ENCODE results near the gene SHBG. TPM values are rescaled to one million over a fixed set of nuclear protein-coding genes. Genes with fewer than 3 reads are reported as not detected.
"Not testable (repeated sequence)": the region's sequence is repeated elsewhere in the genome, so short reads cannot be mapped to it uniquely, and the experiment has no call there.

Gene SHBG
- total and polyA plus RNA-seq, 5 experiments from 2014 or later: not detected

- H3K36me3 Mint-ChIP-seq: no peaks in the 10 kb centered on the region
- H3K4me1 Mint-ChIP-seq: peaks cover 2 to 6% (median 3%) of the 10 kb centered on the region in 4 donors
- no peaks in the 10 kb centered on the region for H3K9me3 Mint-ChIP-seq
- H3K27me3 Mint-ChIP-seq: no peaks in the 10 kb centered on the region
- POLR2A ChIA-PET: interaction anchor here (1.1 to 4.6 kb wide), 3 partner anchors 11 to 54 kb away, joined by 3 to 49 read pairs (median 4); partner anchors contain the start of genes ATP1B2, TP53 and WRAP53
- no peak overlapping the region for H3K4me3 Mint-ChIP-seq
- ATAC-seq (no peak), DNase-seq (peak in 4 of 10 donors; percentile 17 to 38 (median 35))
- H3K27ac Mint-ChIP-seq: peak overlapping the region in 2 of 10 donors; percentile 27 to 50
Measured at GRCh38 chr17:7632492-7632894, 2.6 kb downstream of the SHBG start.

DNA sequence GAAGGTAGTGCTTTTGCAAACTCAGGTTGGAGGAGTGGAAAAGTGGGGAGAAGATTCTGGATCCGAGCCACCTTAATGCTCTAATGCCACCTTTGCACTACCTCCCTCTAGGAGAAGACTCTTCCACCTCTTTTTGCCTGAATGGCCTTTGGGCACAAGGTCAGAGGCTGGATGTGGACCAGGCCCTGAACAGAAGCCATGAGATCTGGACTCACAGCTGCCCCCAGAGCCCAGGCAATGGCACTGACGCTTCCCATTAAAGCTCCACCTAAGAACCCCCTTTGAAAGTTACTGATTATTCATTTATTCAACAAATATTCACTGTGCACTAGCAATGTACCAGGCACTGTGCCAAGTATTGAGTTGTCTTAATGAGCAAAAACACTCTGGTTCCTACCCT lies 3.2 kb downstream of the SHBG start:
- Mint-ChIP-seq H3K27me3 (no peaks in the 10 kb centered on the region), H3K9me3 (no peaks in the 10 kb centered on the region), H3K4me1 (peaks cover 0 to 4% (median 1%) of the 10 kb centered on the region in 4 donors), H3K36me3 (no peaks in the 10 kb centered on the region), H3K27ac (no peak overlapping the region), H3K4me3 (no peak overlapping the region)
- POLR2A ChIA-PET: interaction anchor here (1.1 to 4.6 kb wide), 2 partner anchors 18 to 53 kb away, joined by 4 to 49 read pairs; partner anchors contain the start of genes ATP1B2, TP53 and WRAP53
- ATAC-seq (no peak), DNase-seq (no peak)

- Mint-ChIP-seq H3K27me3 (no peaks in the 10 kb centered on the region), H3K4me3 (no peak overlapping the region), H3K4me1 (peaks cover 0 to 3% (median 1%) of the 10 kb centered on the region in 4 donors), H3K9me3 (no peaks in the 10 kb centered on the region), H3K36me3 (no peaks in the 10 kb centered on the region), H3K27ac (peak overlapping the region in 2 of 10 donors; percentile 33 to 57)
- DNase-seq (no peak), ATAC-seq (no peak)
- POLR2A ChIA-PET: no interaction called here
Measured at GRCh38 chr17:7634384-7634783, 4.4 kb downstream of the SHBG start.

DNA sequence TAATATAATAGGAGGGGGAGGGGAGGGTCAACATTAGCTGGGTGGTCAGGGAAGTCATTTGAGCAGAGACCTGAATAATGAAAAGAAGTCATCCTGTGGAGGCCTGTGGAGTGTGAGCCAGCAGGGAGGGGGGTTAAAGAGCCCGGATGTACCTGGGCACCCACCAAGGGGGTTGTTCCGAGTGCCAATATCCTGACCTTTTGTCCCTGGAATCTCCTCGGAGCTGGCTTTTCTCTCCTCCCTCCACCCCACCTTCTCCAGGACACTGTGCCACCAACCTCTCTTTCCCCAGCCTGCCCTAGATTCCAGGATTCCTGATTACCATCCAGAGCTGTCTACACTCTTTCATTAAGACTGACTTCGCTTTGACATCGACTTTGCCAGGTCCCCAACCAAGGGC lies 6.2 kb downstream of the SHBG start:
- Mint-ChIP-seq H3K27me3 (no peaks in the 10 kb centered on the region), H3K9me3 (no peaks in the 10 kb centered on the region), H3K4me3 (no peak overlapping the region), H3K36me3 (no peaks in the 10 kb centered on the region), H3K27ac (no peak overlapping the region), H3K4me1 (peaks cover 0 to 2% (median 0%) of the 10 kb centered on the region in 4 donors)
- no peak for DNase-seq
- POLR2A ChIA-PET: interaction anchor here (0.6 to 1.3 kb wide), 2 partner anchors 11 to 15 kb away, joined by 3 to 6 read pairs; partner anchors contain the start of gene ATP1B2
- no peak for ATAC-seq

GRCh38 chr17:7640783-7641182 lies 10.8 kb downstream of the SHBG start:
- no peaks in the 10 kb centered on the region for H3K9me3 Mint-ChIP-seq
- peaks cover 0 to 3% (median 0%) of the 10 kb centered on the region in 5 donors for H3K27me3 Mint-ChIP-seq
- POLR2A ChIA-PET: no interaction called here
- no peak overlapping the region for H3K27ac Mint-ChIP-seq
- no peak for DNase-seq
- peaks cover 0 to 10% (median 4%) of the 10 kb centered on the region in 4 donors for H3K4me1 Mint-ChIP-seq
- no peak for ATAC-seq
- no peak overlapping the region for H3K4me3 Mint-ChIP-seq
- no peaks in the 10 kb centered on the region for H3K36me3 Mint-ChIP-seq

GRCh38 chr17:7641635-7642034 lies 11.7 kb downstream of the SHBG start:
- Mint-ChIP-seq H3K4me3 (peak overlapping the region in 7 of 10 donors; percentile 17 to 77 (median 48)), H3K4me1 (peaks cover 0 to 12% (median 4%) of the 10 kb centered on the region in 4 donors), H3K27ac (peak overlapping the region in 4 of 10 donors; percentile 22 to 55 (median 44))
- H3K36me3 Mint-ChIP-seq, ATAC-seq, POLR2A ChIA-PET, H3K9me3 Mint-ChIP-seq, H3K27me3 Mint-ChIP-seq: not testable (repeated sequence)
- peak in 3 of 10 donors; percentile 16 to 20 (median 17) for DNase-seq

DNA sequence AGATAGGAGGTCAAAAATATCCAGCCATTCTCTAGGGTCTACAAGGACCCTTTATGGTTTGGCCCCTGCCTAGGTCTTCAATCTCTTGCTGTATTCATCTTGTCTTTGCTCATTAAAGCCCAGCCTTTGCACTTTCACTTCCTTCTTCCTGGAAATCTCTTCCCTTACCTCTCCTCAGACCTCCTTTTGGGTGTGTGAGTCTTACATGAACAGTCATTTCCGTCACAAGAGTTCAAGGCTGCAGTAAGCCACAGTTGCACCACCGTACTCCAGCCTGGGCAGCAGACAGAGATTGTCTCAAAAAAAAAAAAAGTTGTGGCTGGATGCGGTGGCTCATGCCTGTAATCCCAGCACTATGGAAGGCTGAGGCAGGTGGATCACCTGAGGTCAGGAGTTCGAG lies 14.8 kb downstream of the SHBG start:
- H3K9me3 Mint-ChIP-seq: no peaks in the 10 kb centered on the region
- peaks cover 1 to 16% (median 5%) of the 10 kb centered on the region in 4 donors for H3K4me1 Mint-ChIP-seq
- H3K36me3 Mint-ChIP-seq: no peaks in the 10 kb centered on the region
- no peak overlapping the region for H3K27ac Mint-ChIP-seq
- no peak overlapping the region for H3K4me3 Mint-ChIP-seq
- no peak for DNase-seq
- POLR2A ChIA-PET: no interaction called here
- no peak for ATAC-seq
- peaks cover 2 to 13% (median 3%) of the 10 kb centered on the region in 5 donors for H3K27me3 Mint-ChIP-seq

GRCh38 chr17:7646457-7646856 lies 16.5 kb downstream of the SHBG start:
- DNase-seq (no peak), ATAC-seq (no peak)
- POLR2A ChIA-PET: no interaction called here
- H3K27me3 Mint-ChIP-seq: peaks cover 5 to 27% (median 8%) of the 10 kb centered on the region in 5 donors
- H3K36me3 Mint-ChIP-seq: no peaks in the 10 kb centered on the region
- no peaks in the 10 kb centered on the region for H3K9me3 Mint-ChIP-seq
- H3K4me1 Mint-ChIP-seq: peaks cover 15 to 28% (median 20%) of the 10 kb centered on the region in 4 donors
- no peak overlapping the region for H3K4me3 Mint-ChIP-seq
- no peak overlapping the region for H3K27ac Mint-ChIP-seq

- H3K4me1 Mint-ChIP-seq: peaks cover 15 to 24% (median 21%) of the 10 kb centered on the region in 4 donors
- no peak overlapping the region for H3K27ac Mint-ChIP-seq
- peaks cover 5 to 27% (median 8%) of the 10 kb centered on the region in 5 donors for H3K27me3 Mint-ChIP-seq
- DNase-seq: no peak
- H3K9me3 Mint-ChIP-seq: no peaks in the 10 kb centered on the region
- POLR2A ChIA-PET: no interaction called here
- H3K36me3 Mint-ChIP-seq: no peaks in the 10 kb centered on the region
- ATAC-seq: no peak
- H3K4me3 Mint-ChIP-seq: no peak overlapping the region
Measured at GRCh38 chr17:7647018-7647417, 17.1 kb downstream of the SHBG start.

DNA sequence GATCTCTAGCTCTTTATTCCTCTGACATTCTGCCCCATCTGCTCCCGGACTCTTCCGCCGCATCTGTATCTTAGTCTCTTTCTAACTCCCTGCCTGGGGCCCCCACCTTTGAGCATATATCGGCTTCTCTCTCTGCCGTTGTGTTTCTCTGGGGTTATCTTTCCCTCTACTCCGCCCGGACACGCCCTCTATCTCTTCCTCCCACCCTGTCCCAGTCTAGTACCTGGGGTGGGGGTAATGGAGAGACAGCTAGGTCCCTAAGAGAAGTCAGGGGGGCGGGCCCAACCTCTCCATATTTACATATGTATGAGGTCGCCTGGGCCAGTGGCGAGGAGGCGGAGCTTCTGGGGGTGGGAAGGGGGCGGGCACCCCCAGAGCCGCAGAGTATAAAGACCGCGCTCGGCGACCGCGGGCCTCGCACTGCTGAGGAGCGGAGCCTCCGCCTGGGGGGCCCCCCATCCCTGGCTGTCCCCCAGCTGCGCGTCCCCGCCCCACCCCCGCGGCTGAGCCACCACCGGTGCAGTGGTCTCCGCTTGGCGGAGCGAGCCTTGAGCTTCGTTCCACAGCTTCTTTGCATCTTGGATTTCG lies 20.7 kb downstream of the SHBG start, which contains the start of gene ATP1B2:
TSS of gene ATP1B2 (plus strand) at position 418 of the 588 bp plus-strand sequence. CDS start 593 bp downstream, outside the sequence.
- Mint-ChIP-seq H3K4me3 (peak within 1 kb of the TSS; percentile 80 to 98 (median 90)), H3K36me3 (no peaks in the 10 kb centered on the region)
- POLR2A ChIA-PET: interaction anchor here (0.8 to 4.0 kb wide), 16 partner anchors 8 to 785 kb away, joined by 3 to 69 read pairs (median 4); partner anchors contain the start of genes FXR2, MPDU1, NDEL1 and SAT2

DNA sequence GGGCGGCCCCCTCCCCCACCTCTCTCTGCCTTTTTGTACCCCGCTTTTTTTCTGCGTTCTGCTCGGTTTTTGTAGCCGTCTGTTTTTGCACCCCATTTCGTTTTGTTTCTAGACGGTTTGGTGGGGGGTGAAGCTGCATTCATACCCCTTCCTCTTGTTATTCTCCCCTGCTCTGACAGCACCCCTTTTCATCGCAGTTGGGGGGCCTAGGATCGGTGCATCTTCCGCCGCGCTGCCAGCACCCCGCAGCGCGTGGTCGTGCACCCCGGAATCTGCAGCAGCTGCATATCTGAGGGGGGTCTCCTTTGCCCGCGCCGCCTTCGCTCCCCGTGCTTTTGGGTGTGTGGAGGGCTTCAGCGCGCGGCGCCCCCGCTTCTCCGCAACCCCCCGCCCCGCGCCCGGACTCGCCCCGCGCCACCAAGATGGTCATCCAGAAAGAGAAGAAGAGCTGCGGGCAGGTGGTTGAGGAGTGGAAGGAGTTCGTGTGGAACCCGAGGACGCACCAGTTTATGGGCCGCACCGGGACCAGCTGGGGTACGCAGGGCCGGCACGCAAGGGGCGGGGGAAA lies 21.2 kb downstream of the SHBG start:
- Mint-ChIP-seq H3K36me3 (no peaks in the 10 kb centered on the region), H3K27ac (peak overlapping the region in 5 of 10 donors; percentile 13 to 73 (median 44)), H3K4me3 (peak overlapping the region; percentile 80 to 98 (median 86)), H3K4me1 (peaks cover 16 to 21% (median 19%) of the 10 kb centered on the region in 4 donors), H3K27me3 (peaks cover 3 to 23% (median 7%) of the 10 kb centered on the region in 5 donors), H3K9me3 (no peaks in the 10 kb centered on the region)
- peak; percentile 17 to 29 for ATAC-seq
- POLR2A ChIA-PET: interaction anchor here (0.6 to 4.0 kb wide), 17 partner anchors 8 to 784 kb away, joined by 3 to 69 read pairs (median 5); partner anchors contain the start of genes FXR2, MPDU1, NDEL1 and SAT2
- DNase-seq: peak in 2 of 10 donors; percentile 2 to 16

More for the DNA sequence above, 20.7 kb downstream of the SHBG start, which contains the start of gene ATP1B2:
- DNase-seq (peak; percentile 57 to 91 (median 74)), ATAC-seq (peak; percentile 90 to 91)
- Mint-ChIP-seq H3K27me3 (peaks cover 3 to 27% (median 8%) of the 10 kb centered on the region in 5 donors), H3K9me3 (no peaks in the 10 kb centered on the region), H3K4me1 (peaks cover 16 to 22% (median 19%) of the 10 kb centered on the region in 4 donors), H3K27ac (peak within 1 kb of the TSS in 9 of 10 donors; percentile 4 to 84 (median 72))

GRCh38 chr17:7651665-7652387 lies 21.9 kb downstream of the SHBG start:
- H3K9me3 Mint-ChIP-seq: no peaks in the 10 kb centered on the region
- no peaks in the 10 kb centered on the region for H3K36me3 Mint-ChIP-seq
- H3K4me3 Mint-ChIP-seq: peak overlapping the region; percentile 48 to 82 (median 69)
- ATAC-seq: no peak
- H3K27ac Mint-ChIP-seq: peak overlapping the region in 1 of 10 donors; percentile 60
- peak in 1 of 10 donors; percentile 6 for DNase-seq
- peaks cover 3 to 18% (median 6%) of the 10 kb centered on the region in 5 donors for H3K27me3 Mint-ChIP-seq
- POLR2A ChIA-PET: interaction anchor here (0.6 to 4.0 kb wide), 12 partner anchors 9 to 251 kb away, joined by 3 to 69 read pairs (median 6); partner anchors contain the start of genes FXR2, MPDU1, SAT2 and TP53
- peaks cover 16 to 21% (median 19%) of the 10 kb centered on the region in 4 donors for H3K4me1 Mint-ChIP-seq

Data from naive thymus-derived CD8-positive, alpha-beta T cell (primary cell).